ENCODE results near the gene NDUFV3.

DNA sequence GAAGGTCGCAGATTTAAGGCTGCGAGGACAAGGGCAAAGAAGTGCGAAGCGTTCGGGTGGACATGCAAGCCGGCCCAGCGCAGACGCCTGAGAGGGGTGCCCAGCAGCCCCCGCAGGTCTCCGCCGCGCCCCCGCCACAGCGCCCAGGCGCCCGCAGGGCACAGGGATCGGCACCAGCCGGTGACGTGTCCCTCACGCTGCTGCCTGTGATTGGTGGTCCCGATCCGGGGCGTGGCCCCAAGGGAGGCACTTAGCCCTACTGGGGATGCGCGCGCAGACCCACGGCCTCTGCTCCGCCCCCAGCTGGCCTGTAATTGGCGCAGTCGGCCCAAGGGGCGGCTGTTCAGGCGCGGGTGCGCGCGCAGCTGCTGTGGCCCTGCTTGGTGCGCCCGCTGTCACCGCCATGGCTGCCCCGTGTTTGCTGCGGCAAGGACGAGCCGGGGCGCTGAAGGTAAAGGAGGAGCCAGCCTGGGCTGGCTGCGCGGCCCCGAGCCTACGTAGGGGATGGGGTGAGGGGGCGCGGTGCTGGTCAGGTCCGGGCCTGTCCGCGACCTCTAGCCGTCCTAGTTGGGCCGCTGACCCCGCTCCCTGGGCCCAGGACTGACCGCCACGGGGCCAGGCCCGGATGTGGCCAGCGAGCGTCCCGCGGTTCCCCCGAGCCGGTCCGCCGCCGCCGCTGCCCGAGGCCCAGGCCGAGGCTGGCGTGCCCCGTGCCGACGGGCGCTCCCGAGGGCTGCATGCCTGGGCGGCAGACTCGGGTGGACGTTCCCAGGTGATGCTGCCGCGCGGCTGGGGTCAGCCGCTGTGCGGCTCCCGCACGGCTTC, at the start of gene NDUFV3:
- TF ChIP-seq POLR2A (IDR thresholded peaks at IDR 0.05; ENCODE audit: low read depth, low read length) (peak; percentile 93), JUN (IDR thresholded peaks at IDR 0.05; ENCODE audit: borderline replicate concordance, insufficient read depth, insufficient read length, low read depth) (no peak)
- TF ChIP-seq, protein P1, sequence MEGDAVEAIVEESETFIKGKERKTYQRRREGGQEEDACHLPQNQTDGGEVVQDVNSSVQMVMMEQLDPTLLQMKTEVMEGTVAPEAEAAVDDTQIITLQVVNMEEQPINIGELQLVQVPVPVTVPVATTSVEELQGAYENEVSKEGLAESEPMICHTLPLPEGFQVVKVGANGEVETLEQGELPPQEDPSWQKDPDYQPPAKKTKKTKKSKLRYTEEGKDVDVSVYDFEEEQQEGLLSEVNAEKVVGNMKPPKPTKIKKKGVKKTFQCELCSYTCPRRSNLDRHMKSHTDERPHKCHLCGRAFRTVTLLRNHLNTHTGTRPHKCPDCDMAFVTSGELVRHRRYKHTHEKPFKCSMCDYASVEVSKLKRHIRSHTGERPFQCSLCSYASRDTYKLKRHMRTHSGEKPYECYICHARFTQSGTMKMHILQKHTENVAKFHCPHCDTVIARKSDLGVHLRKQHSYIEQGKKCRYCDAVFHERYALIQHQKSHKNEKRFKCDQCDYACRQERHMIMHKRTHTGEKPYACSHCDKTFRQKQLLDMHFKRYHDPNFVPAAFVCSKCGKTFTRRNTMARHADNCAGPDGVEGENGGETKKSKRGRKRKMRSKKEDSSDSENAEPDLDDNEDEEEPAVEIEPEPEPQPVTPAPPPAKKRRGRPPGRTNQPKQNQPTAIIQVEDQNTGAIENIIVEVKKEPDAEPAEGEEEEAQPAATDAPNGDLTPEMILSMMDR (IDR thresholded peaks at IDR 0.05; ENCODE audit: extremely low read depth in 1 of 2, insufficient read depth in 1 of 2, low read depth in 1 of 2, low read length in 2 of 2) = no peak
